Neural cell (in vitro differentiated cells): ENCODE data around the gene PDLIM1. TPM values are rescaled to one million over a fixed set of nuclear protein-coding genes. Genes with fewer than 3 reads are reported as not detected.

Experiments used
- H2AFZ ChIP-seq: fragments of 200-600, 300-800 bp; sonication (generic), shearing (Covaris generic); 2 replicates; pipeline ENCODE4 v1.6.0; 2014; ENCODE audit warnings: low read depth, mild to moderate bottlenecking, antibody characterized with exemption, low read length, moderate library complexity
- H3F3A ChIP-seq: fragments of 200-600 bp; shearing (Covaris generic); 2 replicates; pipeline ENCODE4 v1.6.1; 2016; ENCODE audit warnings: mild to moderate bottlenecking, moderate library complexity, mixed read lengths, antibody characterized with exemption, low read length; ENCODE audit not compliant: insufficient read depth, poor library complexity, severe bottlenecking
- H3K27ac ChIP-seq: fragments of 200-600, 300-800 bp; sonication (generic), shearing (Covaris generic); 2 replicates; pipeline ENCODE4 v1.5.1; 2014; ENCODE audit warnings: mild to moderate bottlenecking, low read length, moderate library complexity
- H3K27me3 ChIP-seq: fragments of 300-800, 200-600 bp; sonication (generic), shearing (Covaris generic); 2 replicates; pipeline ENCODE4 v1.6.0; 2014; ENCODE audit warnings: mild to moderate bottlenecking, low read depth, low read length, moderate library complexity; ENCODE audit not compliant: insufficient read depth
- H3K36me3 ChIP-seq: fragments of 300-800, 200-600 bp; sonication (generic), shearing (Covaris generic); 2 replicates; pipeline ENCODE4 v1.5.1; 2014; ENCODE audit warnings: mild to moderate bottlenecking, antibody characterized with exemption, low read length, moderate library complexity; ENCODE audit not compliant: insufficient read depth
- H3K4me2 ChIP-seq: fragments of 300-800, 200-600 bp; sonication (generic), shearing (Covaris generic); 2 replicates; pipeline ENCODE4 v1.6.0; 2014; ENCODE audit warnings: mild to moderate bottlenecking, low read length
- H3K4me3 ChIP-seq: fragments of 300-800, 200-600 bp; sonication (generic), shearing (Covaris generic); 2 replicates; pipeline ENCODE4 v1.5.1; 2014; ENCODE audit warnings: mild to moderate bottlenecking, low read length, moderate library complexity
- H3K79me2 ChIP-seq: fragments of 200-600 bp; shearing (Covaris generic); replicated peaks from 2 replicates; pipeline ENCODE4 v1.6.0; 2014; ENCODE audit warnings: mild to moderate bottlenecking, low read length, moderate library complexity; ENCODE audit not compliant: insufficient read depth
- H3K9ac ChIP-seq: fragments of 300-800, 200-600 bp; sonication (generic), shearing (Covaris generic); 2 replicates; pipeline ENCODE4 v1.6.1; 2016; ENCODE audit warnings: mild to moderate bottlenecking, low read length, mixed read lengths
- H3K9me2 ChIP-seq: fragments of 200-600 bp; shearing (Covaris generic); 2 replicates; pipeline ENCODE4 v1.6.1; 2016; ENCODE audit warnings: mild to moderate bottlenecking, low read length, mixed read lengths; ENCODE audit not compliant: insufficient read depth
- H3K9me3 ChIP-seq: fragments of 200-600, 300-800 bp; sonication (generic), shearing (Covaris generic); 2 replicates; pipeline ENCODE4 v1.6.1; 2016; ENCODE audit warnings: mild to moderate bottlenecking, mixed run types, low read length, moderate library complexity, mixed read lengths
- H4K20me1 ChIP-seq: fragments of 200-600 bp; shearing (Covaris generic); 2 replicates; pipeline ENCODE4 v1.6.1; 2016; ENCODE audit warnings: mild to moderate bottlenecking, mixed run types; ENCODE audit not compliant: insufficient read depth
- CTCF ChIP-seq: fragments of 450-650 bp; IDR thresholded peaks from 2 replicates; pipeline ENCODE4 v1.5.1; 2014; ENCODE audit warnings: antibody characterized with exemption, mild to moderate bottlenecking, moderate library complexity; ENCODE audit not compliant: poor library complexity, severe bottlenecking
- EP300 ChIP-seq: fragments of 450-650 bp; conservative IDR thresholded peaks from 2 replicates; pipeline ENCODE4 v1.6.1; 2014; ENCODE audit warnings: antibody characterized with exemption, mild to moderate bottlenecking, moderate library complexity; ENCODE audit not compliant: poor library complexity, severe bottlenecking
- EZH2 ChIP-seq: fragments of 200-600, 300-800 bp; shearing (Covaris generic), sonication (generic); IDR thresholded peaks from 2 replicates; pipeline ENCODE4 v1.6.1; 2014; ENCODE audit warnings: antibody characterized with exemption, low read length, borderline replicate concordance, mild to moderate bottlenecking; ENCODE audit not compliant: insufficient read depth, poor library complexity, severe bottlenecking
- MXI1 ChIP-seq: fragments of 450-650 bp; conservative IDR thresholded peaks from 2 replicates; pipeline ENCODE4 v1.6.1; 2014; ENCODE audit warnings: antibody characterized with exemption, mild to moderate bottlenecking; ENCODE audit not compliant: poor library complexity, severe bottlenecking
- POLR2AphosphoS5 ChIP-seq: IDR thresholded peaks from 2 replicates; pipeline ENCODE4 v1.6.1; 2012
- RAD21 ChIP-seq: fragments of 450-650 bp; conservative IDR thresholded peaks from 2 replicates; pipeline ENCODE4 v1.6.1; 2014; ENCODE audit warnings: antibody characterized with exemption, mild to moderate bottlenecking, moderate library complexity
- REST ChIP-seq: IDR thresholded peaks from 2 replicates; pipeline ENCODE4 v1.6.1; 2012; ENCODE audit warnings: borderline replicate concordance
- SMC3 ChIP-seq: fragments of 450-650 bp; conservative IDR thresholded peaks from 2 replicates; pipeline ENCODE4 v1.6.1; 2014; ENCODE audit warnings: antibody characterized with exemption, mild to moderate bottlenecking, moderate library complexity; ENCODE audit not compliant: poor library complexity
- TAF1 ChIP-seq: IDR thresholded peaks from 2 replicates; pipeline ENCODE4 v1.6.1; 2012; ENCODE audit warnings: low read depth
- polyA plus RNA-seq: library from polyadenylated mRNA; depleted of rRNA; stranded (reverse); fragments of >200 nt; gene quantifications from 2 replicates; pipeline ENCODE4 v1.2.3, GENCODE V29; 2014

Gene PDLIM1
- polyA plus RNA-seq, 1 donor from 2014 or later = 1.0 TPM

- TF ChIP-seq MXI1 (no peak), POLR2AphosphoS5 (no peak), EP300 (no peak)
- Histone ChIP-seq H3K27ac (no peak overlapping the region), H3K4me2 (no peak overlapping the region)
Observed at GRCh38 chr10:95266674-95267095, 24.1 kb downstream of the PDLIM1 start.

GRCh38 chr10:95265572-95265971 is 25.2 kb downstream of the PDLIM1 start:
- Histone ChIP-seq H3K9me2 (no peaks in the 10 kb centered on the region), H3K4me3 (no peak overlapping the region), H4K20me1 (no peaks in the 10 kb centered on the region), H3F3A (no peaks in the 10 kb centered on the region), H3K4me2 (no peak overlapping the region), H3K27ac (no peak overlapping the region), H3K79me2 (no peaks in the 10 kb centered on the region), H3K27me3 (no peaks in the 10 kb centered on the region), H3K9me3 (no peaks in the 10 kb centered on the region), H3K36me3 (no peaks in the 10 kb centered on the region), H2AFZ (no peak overlapping the region), H3K9ac (no peak overlapping the region)
- TF ChIP-seq CTCF (no peak), MXI1 (no peak), RAD21 (no peak), TAF1 (no peak), POLR2AphosphoS5 (no peak), EZH2 (no peak), SMC3 (no peak), EP300 (no peak), REST (no peak)

More at GRCh38 chr10:95266674-95267095, 24.1 kb downstream of the PDLIM1 start:
- no peak overlapping the region for H3K4me3 ChIP-seq
- H3K9me3 ChIP-seq = no peaks in the 10 kb centered on the region
- no peaks in the 10 kb centered on the region for H3K36me3 ChIP-seq
- H3K79me2 ChIP-seq = no peaks in the 10 kb centered on the region
- H4K20me1 ChIP-seq = no peaks in the 10 kb centered on the region
- no peak overlapping the region for H3K9ac ChIP-seq
- H2AFZ ChIP-seq = no peak overlapping the region
- no peaks in the 10 kb centered on the region for H3K27me3 ChIP-seq
- no peaks in the 10 kb centered on the region for H3K9me2 ChIP-seq
- no peaks in the 10 kb centered on the region for H3F3A ChIP-seq
